ACC112 (cell line): ENCODE results near the gene GPR42.

Experiments
- H2AFZ ChIP-seq: fragments of 200-600 bp; sonication (generic); one replicate; pipeline ENCODE4 v1.6.0; 2017; ENCODE audit warnings: antibody characterized with exemption, low read length; ENCODE audit not compliant: unreplicated experiment
- H3K27ac ChIP-seq: fragments of 200-600 bp; sonication (generic); 2 replicates; pipeline ENCODE4 v1.5.1; 2014; ENCODE audit warnings: low read depth, mild to moderate bottlenecking, antibody characterized with exemption, low read length, moderate library complexity
- H3K27me3 ChIP-seq: fragments of 200-600 bp; sonication (generic); 2 replicates; pipeline ENCODE4 v1.6.1; 2014; ENCODE audit warnings: mild to moderate bottlenecking, antibody characterized with exemption, low read length, moderate library complexity, mixed read lengths; ENCODE audit not compliant: insufficient read depth
- H3K36me3 ChIP-seq: fragments of 200-600 bp; sonication (generic); 2 replicates; pipeline ENCODE4 v1.6.1; 2016; ENCODE audit warnings: mild to moderate bottlenecking, antibody characterized with exemption, low read length, moderate library complexity, mixed read lengths; ENCODE audit not compliant: insufficient read depth
- H3K4me1 ChIP-seq: fragments of 200-600 bp; sonication (generic); one replicate; pipeline ENCODE4 v1.6.1; 2016; ENCODE audit warnings: low read length, mixed read lengths; ENCODE audit not compliant: insufficient read depth, unreplicated experiment, control insufficient read depth
- H3K4me3 ChIP-seq: fragments of 200-600 bp; sonication (generic); 2 replicates; pipeline ENCODE4 v1.5.1; 2014; ENCODE audit warnings: mild to moderate bottlenecking, low read depth, low read length
- H3K79me2 ChIP-seq: fragments of 200-600 bp; sonication (generic); one replicate; pipeline ENCODE4 v1.6.0; 2016; ENCODE audit warnings: low read length; ENCODE audit not compliant: control insufficient read depth, unreplicated experiment, insufficient read depth

The GPR42 gene

GRCh38 chr19:35381318-35381717 lies 10.4 kb downstream of the GPR42 start:
- H3K79me2 ChIP-seq = no peaks in the 10 kb centered on the region
- no peak overlapping the region for H2AFZ ChIP-seq
- H3K27ac ChIP-seq = no peak overlapping the region
- H3K4me3 ChIP-seq = no peak overlapping the region
- H3K27me3 ChIP-seq = peaks cover 13% of the 10 kb centered on the region
- H3K4me1 ChIP-seq = no peaks in the 10 kb centered on the region
- no peaks in the 10 kb centered on the region for H3K36me3 ChIP-seq

GRCh38 chr19:35381926-35382325 lies 11.1 kb downstream of the GPR42 start:
- H3K4me1 ChIP-seq = no peaks in the 10 kb centered on the region
- H3K27me3 ChIP-seq = peaks cover 13% of the 10 kb centered on the region
- no peak overlapping the region for H2AFZ ChIP-seq
- H3K27ac ChIP-seq = no peak overlapping the region
- H3K36me3 ChIP-seq = no peaks in the 10 kb centered on the region
- H3K4me3 ChIP-seq = no peak overlapping the region
- H3K79me2 ChIP-seq = no peaks in the 10 kb centered on the region

- H3K79me2 ChIP-seq = no peaks in the 10 kb centered on the region
- no peak overlapping the region for H3K4me3 ChIP-seq
- no peaks in the 10 kb centered on the region for H3K4me1 ChIP-seq
- no peak overlapping the region for H2AFZ ChIP-seq
- no peaks in the 10 kb centered on the region for H3K36me3 ChIP-seq
- no peak overlapping the region for H3K27ac ChIP-seq
- H3K27me3 ChIP-seq = peaks cover 13% of the 10 kb centered on the region
Measured at GRCh38 chr19:35383536-35383935, 12.7 kb downstream of the GPR42 start.

GRCh38 chr19:35388277-35389054 lies 17.6 kb downstream of the GPR42 start:
- H2AFZ ChIP-seq = no peak overlapping the region
- H3K27ac ChIP-seq = no peak overlapping the region
- H3K36me3 ChIP-seq = no peaks in the 10 kb centered on the region
- H3K79me2 ChIP-seq = no peaks in the 10 kb centered on the region
- no peak overlapping the region for H3K4me3 ChIP-seq
- H3K27me3 ChIP-seq = 0 out of 2 replicates have a peak, but pooled peaks cover 4% of the 10 kb centered on the region
- H3K4me1 ChIP-seq = no peaks in the 10 kb centered on the region

- no peaks in the 10 kb centered on the region for H3K79me2 ChIP-seq
- H3K4me1 ChIP-seq = no peaks in the 10 kb centered on the region
- H3K4me3 ChIP-seq = no peak overlapping the region
- H3K27me3 ChIP-seq = 0 out of 2 replicates have a peak, but pooled peaks cover 4% of the 10 kb centered on the region
- no peak overlapping the region for H2AFZ ChIP-seq
- H3K36me3 ChIP-seq = no peaks in the 10 kb centered on the region
- H3K27ac ChIP-seq = no peak overlapping the region
Measured at GRCh38 chr19:35389192-35389861, 18.5 kb downstream of the GPR42 start.

- no peaks in the 10 kb centered on the region for H3K4me1 ChIP-seq
- no peak overlapping the region for H2AFZ ChIP-seq
- no peaks in the 10 kb centered on the region for H3K79me2 ChIP-seq
- no peaks in the 10 kb centered on the region for H3K36me3 ChIP-seq
- no peak overlapping the region for H3K27ac ChIP-seq
- no peak overlapping the region for H3K4me3 ChIP-seq
- H3K27me3 ChIP-seq = 0 out of 2 replicates have a peak, but pooled peaks cover 4% of the 10 kb centered on the region
Measured at GRCh38 chr19:35392742-35393715, 22.2 kb downstream of the GPR42 start.

GRCh38 chr19:35395382-35396199 lies 24.7 kb downstream of the GPR42 start:
- H3K36me3 ChIP-seq = no peaks in the 10 kb centered on the region
- no peak overlapping the region for H3K4me3 ChIP-seq
- H2AFZ ChIP-seq = no peak overlapping the region
- no peaks in the 10 kb centered on the region for H3K79me2 ChIP-seq
- H3K4me1 ChIP-seq = no peaks in the 10 kb centered on the region
- peaks cover 11% of the 10 kb centered on the region for H3K27me3 ChIP-seq
- no peak overlapping the region for H3K27ac ChIP-seq

GRCh38 chr19:35396240-35396885 lies 25.5 kb downstream of the GPR42 start:
- H3K27ac ChIP-seq = no peak overlapping the region
- H3K36me3 ChIP-seq = no peaks in the 10 kb centered on the region
- no peak overlapping the region for H3K4me3 ChIP-seq
- H3K4me1 ChIP-seq = no peaks in the 10 kb centered on the region
- peaks cover 7% of the 10 kb centered on the region for H3K27me3 ChIP-seq
- H2AFZ ChIP-seq = no peak overlapping the region
- no peaks in the 10 kb centered on the region for H3K79me2 ChIP-seq

GRCh38 chr19:35397064-35397463 lies 26.2 kb downstream of the GPR42 start:
- H2AFZ ChIP-seq = no peak overlapping the region
- H3K79me2 ChIP-seq = no peaks in the 10 kb centered on the region
- no peak overlapping the region for H3K27ac ChIP-seq
- no peaks in the 10 kb centered on the region for H3K36me3 ChIP-seq
- no peak overlapping the region for H3K4me3 ChIP-seq
- peaks cover 7% of the 10 kb centered on the region for H3K27me3 ChIP-seq
- H3K4me1 ChIP-seq = no peaks in the 10 kb centered on the region
